Stimulated activated memory B cell treated with anti-CD40 and anti-IgM and Interleukin-4, amounts not matched to agents 10 μg/mL and 1 μg/mL and 100 μg/mL, for 72 hours (primary cell): ENCODE results near the gene PNPLA7.
A peak's percentile ranks its signal among the peaks of the same experiment; 100 is the strongest.
"Not testable (repeated sequence)": the region's sequence is repeated elsewhere in the genome, so short reads cannot be mapped to it uniquely, and the experiment has no call there.

ENCODE experiments used
- ATAC-seq: fragments of 150-1000 bp; cut with Tn5 transposase; 2 replicates; pipeline ENCODE4 v1.10.0; 2021
- H3K27ac Mint-ChIP-seq: one replicate; pipeline ENCODE4 v1.8.0; 2022; ENCODE audit warnings: mild to moderate bottlenecking, mixed read lengths
- H3K27me3 Mint-ChIP-seq: one replicate; pipeline ENCODE4 v1.8.0; 2022; ENCODE audit warnings: mixed read lengths
- H3K36me3 Mint-ChIP-seq: one replicate; pipeline ENCODE4 v1.8.0; 2022; ENCODE audit warnings: mixed read lengths
- H3K4me1 Mint-ChIP-seq: one replicate; pipeline ENCODE4 v1.8.0; 2022; ENCODE audit warnings: mixed read lengths
- H3K4me3 Mint-ChIP-seq: one replicate; pipeline ENCODE4 v1.8.0; 2022; ENCODE audit warnings: mild to moderate bottlenecking, moderate library complexity, mixed read lengths
- H3K9me3 Mint-ChIP-seq: one replicate; pipeline ENCODE4 v1.8.0; 2022; ENCODE audit warnings: mixed read lengths

The PNPLA7 gene

GRCh38 chr9:137581361-137582285 is 31.4 kb upstream of the PNPLA7 start:
- no peak for ATAC-seq
- Mint-ChIP-seq H3K27ac (no peak overlapping the region), H3K36me3 (peaks cover 35% of the 10 kb centered on the region), H3K27me3 (no peaks in the 10 kb centered on the region), H3K4me3 (no peak overlapping the region), H3K9me3 (no peaks in the 10 kb centered on the region), H3K4me1 (peaks cover 21% of the 10 kb centered on the region)

- H3K36me3 Mint-ChIP-seq = peaks cover 31% of the 10 kb centered on the region
- peaks cover 28% of the 10 kb centered on the region for H3K4me1 Mint-ChIP-seq
- no peaks in the 10 kb centered on the region for H3K9me3 Mint-ChIP-seq
- no peak for ATAC-seq
- H3K27me3 Mint-ChIP-seq = no peaks in the 10 kb centered on the region
- no peak overlapping the region for H3K4me3 Mint-ChIP-seq
- H3K27ac Mint-ChIP-seq = no peak overlapping the region
Observed at GRCh38 chr9:137580954-137581322, 30.7 kb upstream of the PNPLA7 start.

- no peak for ATAC-seq
- H3K4me3 Mint-ChIP-seq = no peak overlapping the region
- no peaks in the 10 kb centered on the region for H3K27me3 Mint-ChIP-seq
- H3K36me3 Mint-ChIP-seq = peaks cover 34% of the 10 kb centered on the region
- H3K4me1 Mint-ChIP-seq = peaks cover 34% of the 10 kb centered on the region
- H3K9me3 Mint-ChIP-seq = no peaks in the 10 kb centered on the region
- H3K27ac Mint-ChIP-seq = no peak overlapping the region
Observed at GRCh38 chr9:137580209-137580953, 30.2 kb upstream of the PNPLA7 start.

- H3K36me3 Mint-ChIP-seq = peaks cover 42% of the 10 kb centered on the region
- no peak for ATAC-seq
- peak overlapping the region; percentile 80 for H3K4me3 Mint-ChIP-seq
- peak overlapping the region; percentile 76 for H3K27ac Mint-ChIP-seq
- no peaks in the 10 kb centered on the region for H3K9me3 Mint-ChIP-seq
- H3K27me3 Mint-ChIP-seq = no peaks in the 10 kb centered on the region
- H3K4me1 Mint-ChIP-seq = peaks cover 43% of the 10 kb centered on the region
Observed at GRCh38 chr9:137579259-137579604, 29.0 kb upstream of the PNPLA7 start.

- Mint-ChIP-seq H3K27ac (peak within 1 kb of the TSS; percentile 76), H3K9me3 (no peaks in the 10 kb centered on the region), H3K4me1 (peaks cover 43% of the 10 kb centered on the region), H3K4me3 (peak within 1 kb of the TSS; percentile 80), H3K27me3 (no peaks in the 10 kb centered on the region), H3K36me3 (peaks cover 46% of the 10 kb centered on the region)
- peak; percentile 98 for ATAC-seq
Observed at GRCh38 chr9:137578518-137579258, 28.5 kb upstream of the PNPLA7 start, which contains the start of gene DPH7. TSS of gene DPH7 (minus strand) at chr9:137578925. CDS start at chr9:137578777, 148 bp downstream.

GRCh38 chr9:137575716-137576411 is 25.7 kb upstream of the PNPLA7 start:
- H3K9me3 Mint-ChIP-seq = no peaks in the 10 kb centered on the region
- ATAC-seq = no peak
- H3K27me3 Mint-ChIP-seq = no peaks in the 10 kb centered on the region
- peak overlapping the region; percentile 45 for H3K4me3 Mint-ChIP-seq
- peak overlapping the region; percentile 89 for H3K27ac Mint-ChIP-seq
- peaks cover 44% of the 10 kb centered on the region for H3K4me1 Mint-ChIP-seq
- H3K36me3 Mint-ChIP-seq = peaks cover 33% of the 10 kb centered on the region

- Mint-ChIP-seq H3K27me3 (no peaks in the 10 kb centered on the region), H3K4me3 (peak overlapping the region; percentile 45), H3K9me3 (no peaks in the 10 kb centered on the region), H3K27ac (peak overlapping the region; percentile 89), H3K4me1 (peaks cover 49% of the 10 kb centered on the region), H3K36me3 (peaks cover 38% of the 10 kb centered on the region)
- ATAC-seq = peak; percentile 44
Observed at GRCh38 chr9:137575364-137575715, 25.1 kb upstream of the PNPLA7 start.

- Mint-ChIP-seq H3K27ac (no peak overlapping the region), H3K9me3 (peaks cover 5% of the 10 kb centered on the region), H3K4me1 (peaks cover 55% of the 10 kb centered on the region), H3K36me3 (peaks cover 49% of the 10 kb centered on the region), H3K27me3 (no peaks in the 10 kb centered on the region), H3K4me3 (no peak overlapping the region)
- no peak for ATAC-seq
Observed at GRCh38 chr9:137574192-137574591, 24.0 kb upstream of the PNPLA7 start.

GRCh38 chr9:137570566-137570965 is 20.4 kb upstream of the PNPLA7 start:
- Mint-ChIP-seq H3K36me3 (peaks cover 51% of the 10 kb centered on the region), H3K4me3 (no peak overlapping the region), H3K9me3 (peaks cover 11% of the 10 kb centered on the region), H3K4me1 (peaks cover 32% of the 10 kb centered on the region), H3K27ac (peak overlapping the region; percentile 8), H3K27me3 (no peaks in the 10 kb centered on the region)
- no peak for ATAC-seq

- Mint-ChIP-seq H3K36me3 (peaks cover 46% of the 10 kb centered on the region), H3K27ac (peak overlapping the region; percentile 51), H3K27me3 (no peaks in the 10 kb centered on the region), H3K9me3 (peaks cover 11% of the 10 kb centered on the region), H3K4me3 (no peak overlapping the region), H3K4me1 (peaks cover 26% of the 10 kb centered on the region)
- ATAC-seq = no peak
Observed at GRCh38 chr9:137569609-137570203, 19.5 kb upstream of the PNPLA7 start.

- H3K4me3 Mint-ChIP-seq, ATAC-seq: not testable (repeated sequence)
- H3K36me3 Mint-ChIP-seq = peaks cover 53% of the 10 kb centered on the region
Observed at GRCh38 chr9:137568445-137568844, 18.2 kb upstream of the PNPLA7 start.

GRCh38 chr9:137564817-137565411 is 14.7 kb upstream of the PNPLA7 start:
- Mint-ChIP-seq H3K4me1 (peaks cover 30% of the 10 kb centered on the region), H3K9me3 (peaks cover 11% of the 10 kb centered on the region), H3K27ac (peak overlapping the region; percentile 17), H3K36me3 (peaks cover 53% of the 10 kb centered on the region), H3K27me3 (no peaks in the 10 kb centered on the region), H3K4me3 (no peak overlapping the region)
- no peak for ATAC-seq

More at GRCh38 chr9:137568445-137568844, 18.2 kb upstream of the PNPLA7 start:
- Mint-ChIP-seq H3K9me3 (peaks cover 11% of the 10 kb centered on the region), H3K4me1 (peaks cover 37% of the 10 kb centered on the region), H3K27ac (peak overlapping the region; percentile 65)
- H3K27me3 Mint-ChIP-seq = not testable (repeated sequence)

GRCh38 chr9:137564134-137564533 is 13.9 kb upstream of the PNPLA7 start:
- peaks cover 6% of the 10 kb centered on the region for H3K9me3 Mint-ChIP-seq
- peaks cover 25% of the 10 kb centered on the region for H3K4me1 Mint-ChIP-seq
- H3K36me3 Mint-ChIP-seq = peaks cover 53% of the 10 kb centered on the region
- ATAC-seq = no peak
- H3K4me3 Mint-ChIP-seq = no peak overlapping the region
- H3K27ac Mint-ChIP-seq = peak overlapping the region; percentile 17
- no peaks in the 10 kb centered on the region for H3K27me3 Mint-ChIP-seq

GRCh38 chr9:137558127-137558526 is 7.9 kb upstream of the PNPLA7 start:
- no peaks in the 10 kb centered on the region for H3K9me3 Mint-ChIP-seq
- H3K4me3 Mint-ChIP-seq = no peak overlapping the region
- no peak overlapping the region for H3K27ac Mint-ChIP-seq
- no peak for ATAC-seq
- no peaks in the 10 kb centered on the region for H3K27me3 Mint-ChIP-seq
- H3K36me3 Mint-ChIP-seq = peaks cover 54% of the 10 kb centered on the region
- H3K4me1 Mint-ChIP-seq = no peaks in the 10 kb centered on the region
